ENCODE data around the gene FARS2.

FARS2 gene

GRCh38 chr6:5383856-5384255, 122.5 kb downstream of the FARS2 start:
- DNase-seq, result no peak

- DNase-seq, result no peak
These were observed 123.0 kb downstream of the FARS2 start for GRCh38 chr6:5384276-5384675.

GRCh38 chr6:5388326-5388725, 127.0 kb downstream of the FARS2 start:
- DNase-seq, result no peak

GRCh38 chr6:5389086-5389745, 127.9 kb downstream of the FARS2 start:
- DNase-seq, result no peak

- no peak for DNase-seq
These were observed 128.9 kb downstream of the FARS2 start for GRCh38 chr6:5390177-5390576.

- no peak for DNase-seq
These were observed 133.0 kb downstream of the FARS2 start for GRCh38 chr6:5394280-5394679.

- DNase-seq, result no peak
These were observed 134.4 kb downstream of the FARS2 start for GRCh38 chr6:5395719-5396118.

GRCh38 chr6:5398530-5398929, 137.2 kb downstream of the FARS2 start:
- DNase-seq, result peak; percentile 53

- no peak for DNase-seq
These were observed 138.1 kb downstream of the FARS2 start for GRCh38 chr6:5399391-5399790.

GRCh38 chr6:5401845-5402738, 140.8 kb downstream of the FARS2 start:
- peak; percentile 13 for DNase-seq

- no peak for DNase-seq
These were observed 141.8 kb downstream of the FARS2 start for GRCh38 chr6:5403076-5403475.

GRCh38 chr6:5403609-5404008, 142.3 kb downstream of the FARS2 start:
- peak; percentile 23 for DNase-seq

GRCh38 chr6:5405976-5406375, 144.7 kb downstream of the FARS2 start:
- DNase-seq, result no peak

GRCh38 chr6:5411414-5411813, 150.1 kb downstream of the FARS2 start:
- no peak for DNase-seq

GRCh38 chr6:5412017-5412416, 150.7 kb downstream of the FARS2 start:
- DNase-seq, result no peak

GRCh38 chr6:5412663-5413062, 151.3 kb downstream of the FARS2 start:
- DNase-seq, result no peak

GRCh38 chr6:5416250-5416649, 154.9 kb downstream of the FARS2 start:
- no peak for DNase-seq

GRCh38 chr6:5422321-5422915, 161.1 kb downstream of the FARS2 start:
- DNase-seq, result peak; percentile 16

- DNase-seq, result no peak
These were observed 161.9 kb downstream of the FARS2 start for GRCh38 chr6:5423251-5423650.

GRCh38 chr6:5424726-5425125, 163.4 kb downstream of the FARS2 start:
- DNase-seq, result no peak

GRCh38 chr6:5425267-5425666, 164.0 kb downstream of the FARS2 start:
- no peak for DNase-seq

- DNase-seq, result no peak
These were observed 164.5 kb downstream of the FARS2 start for GRCh38 chr6:5425797-5426196.

- DNase-seq, result no peak
These were observed 166.3 kb downstream of the FARS2 start for GRCh38 chr6:5427586-5427985.

GRCh38 chr6:5433324-5433723, 172.0 kb downstream of the FARS2 start:
- DNase-seq, result no peak
